ENCODE results near the gene BCL2.

The BCL2 gene

DNA sequence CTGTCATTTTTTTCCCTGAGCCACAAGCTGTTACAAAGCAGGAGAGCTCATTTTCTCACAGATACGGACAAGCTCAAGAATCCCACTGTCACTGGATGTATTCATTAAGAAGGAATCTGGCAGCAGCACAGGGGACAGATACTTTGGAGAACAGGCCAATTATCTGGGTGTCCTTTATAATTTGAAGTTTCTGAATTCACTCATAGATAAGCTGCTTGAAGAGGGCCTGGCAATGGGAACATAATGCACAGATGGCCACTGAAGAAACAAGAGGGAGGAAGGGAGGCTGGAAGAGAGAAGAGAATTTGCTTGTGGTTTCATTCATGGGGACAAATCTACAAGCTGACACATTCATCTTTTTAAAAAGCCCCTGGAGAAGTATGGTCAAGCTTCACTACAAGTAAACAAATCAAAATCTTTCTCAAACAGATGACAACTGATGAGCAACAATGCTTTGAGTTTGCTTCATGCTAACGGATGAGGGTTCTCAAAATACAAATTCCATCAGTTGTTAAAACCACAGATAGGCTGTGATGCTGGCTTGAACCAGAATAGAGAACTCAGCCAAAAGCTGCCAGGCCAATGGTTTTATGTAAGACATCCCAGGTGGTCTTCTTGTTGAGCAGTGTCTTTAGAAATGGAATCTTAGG lies 11.9 kb downstream of the BCL2 start:
- DNase-seq, result no peak

DNA sequence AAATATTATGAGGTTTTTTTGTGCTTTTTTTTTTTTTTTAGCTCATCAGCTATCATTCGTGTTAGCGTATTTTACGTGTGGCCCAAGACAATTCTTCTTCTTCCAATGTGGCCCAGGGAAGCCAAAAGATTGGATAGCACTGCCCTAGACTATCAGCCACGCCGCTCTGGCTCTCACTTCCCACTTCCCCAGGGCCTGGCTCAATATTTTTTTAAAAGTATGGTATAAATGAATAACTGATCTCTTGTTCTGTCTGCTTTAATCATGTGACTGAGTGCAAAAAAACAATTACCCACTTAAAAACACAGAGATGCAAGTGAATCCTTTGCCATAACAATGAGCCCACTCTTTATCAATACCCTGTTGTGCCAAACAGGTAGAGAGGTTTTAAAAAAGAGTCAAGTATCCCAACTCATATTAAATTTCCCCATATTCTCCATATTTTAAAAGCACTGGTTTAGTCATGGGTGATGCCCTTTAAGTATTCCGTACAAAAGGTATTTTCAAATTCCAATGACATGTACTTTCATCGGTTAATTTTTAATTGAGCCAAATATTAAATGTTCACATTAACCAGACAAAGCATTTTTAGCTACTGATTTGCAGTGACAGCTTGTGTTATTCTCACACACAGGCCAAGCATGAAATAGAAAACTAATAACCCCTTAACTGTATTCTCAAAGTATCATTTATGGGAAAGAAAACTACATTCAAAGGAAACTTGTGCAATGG lies 12.6 kb downstream of the BCL2 start:
- no peak for DNase-seq

DNA sequence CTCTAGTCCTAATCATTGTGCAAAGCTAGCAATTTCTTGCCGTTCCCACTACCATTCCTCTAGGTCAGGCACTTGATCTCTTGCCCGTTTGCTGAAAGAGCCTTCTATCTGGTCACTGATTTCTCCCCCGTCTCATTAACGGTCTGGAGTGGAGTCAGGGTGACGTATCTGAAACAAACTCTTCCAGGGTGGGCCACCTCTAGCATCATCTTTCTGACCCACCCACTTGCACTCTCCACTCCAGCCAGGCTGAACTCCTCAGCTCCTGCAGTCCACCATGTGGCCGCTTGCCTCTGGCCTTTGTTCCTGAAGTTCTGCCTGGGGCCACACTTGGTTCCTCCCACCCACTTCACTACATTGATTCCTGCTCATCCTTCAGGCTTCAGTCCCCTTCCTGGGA lies 13.3 kb downstream of the BCL2 start:
- no peak for DNase-seq

DNA sequence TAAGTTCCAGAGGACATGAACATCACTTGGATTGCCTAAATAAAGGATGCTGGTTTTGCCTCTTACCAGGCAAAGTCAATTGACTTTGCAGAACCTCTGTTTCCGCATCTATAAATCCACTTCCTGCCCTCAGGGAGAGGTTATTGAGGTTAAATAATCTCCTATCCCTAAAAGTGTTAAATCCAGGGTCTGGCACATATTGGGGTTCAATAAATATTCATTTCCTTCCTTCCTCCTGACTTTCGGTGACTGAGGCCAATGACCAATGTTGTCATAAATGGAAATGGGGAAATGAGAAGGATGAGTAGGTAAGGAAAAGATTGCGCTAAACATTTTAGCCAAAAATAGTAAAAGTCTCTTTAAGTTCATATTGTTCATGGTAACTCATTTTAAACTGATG lies 16.0 kb downstream of the BCL2 start:
- no peak for DNase-seq

DNA sequence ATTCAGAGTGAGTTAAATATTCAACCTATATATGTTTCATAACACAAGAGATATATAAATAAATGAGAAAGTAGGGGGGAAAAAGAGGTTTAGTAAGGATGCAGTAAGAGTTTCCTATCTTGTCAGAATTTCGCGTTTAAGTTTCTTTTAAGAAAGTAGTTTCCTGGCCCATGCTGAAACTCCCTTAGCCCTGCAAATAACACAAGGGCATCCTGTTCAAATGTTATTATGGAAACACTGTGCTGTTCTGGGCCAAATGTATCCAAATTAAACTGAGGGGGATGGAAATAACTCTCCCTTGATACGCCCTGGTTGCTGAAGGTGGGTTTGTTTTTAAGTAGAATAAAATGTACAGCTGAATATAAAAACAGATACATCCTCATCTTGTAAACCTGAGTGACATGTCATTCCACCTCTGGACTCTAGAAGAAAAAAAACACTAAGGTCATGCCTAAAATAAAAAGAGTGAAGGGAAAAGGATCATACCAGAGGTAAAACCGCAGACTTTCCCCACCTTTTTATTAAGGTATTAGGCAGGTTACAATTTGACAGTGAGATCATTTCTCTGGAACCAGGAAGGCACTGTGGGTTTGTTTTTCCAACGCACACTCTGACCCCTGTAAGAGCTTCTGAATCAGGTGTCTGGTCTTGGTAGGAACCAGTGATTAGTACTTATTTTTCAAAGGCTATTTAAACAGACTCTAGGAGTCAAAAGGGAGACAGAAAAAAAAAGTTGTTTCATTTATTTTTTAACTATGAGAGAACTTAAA lies 16.7 kb downstream of the BCL2 start:
- no peak for DNase-seq

DNA sequence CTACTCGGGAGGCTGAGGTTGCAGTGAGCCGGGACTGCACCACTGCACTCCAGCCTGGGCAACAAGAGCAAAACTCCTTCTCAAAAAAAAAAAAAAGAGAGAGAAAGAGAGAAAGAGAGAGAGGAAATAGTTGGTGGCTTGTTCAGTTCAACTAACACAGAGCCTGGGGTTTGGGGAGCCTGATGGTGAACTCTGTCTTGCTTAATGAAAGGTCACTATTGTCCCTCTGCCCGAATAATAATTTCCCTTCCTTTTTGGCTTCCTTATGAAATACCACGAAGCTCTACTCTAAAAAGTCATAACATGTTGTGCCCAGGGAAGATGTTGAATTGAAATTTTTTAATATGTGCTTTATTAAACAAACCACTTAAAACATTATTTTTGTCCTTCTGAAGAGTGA lies 17.3 kb downstream of the BCL2 start:
- no peak for DNase-seq

DNA sequence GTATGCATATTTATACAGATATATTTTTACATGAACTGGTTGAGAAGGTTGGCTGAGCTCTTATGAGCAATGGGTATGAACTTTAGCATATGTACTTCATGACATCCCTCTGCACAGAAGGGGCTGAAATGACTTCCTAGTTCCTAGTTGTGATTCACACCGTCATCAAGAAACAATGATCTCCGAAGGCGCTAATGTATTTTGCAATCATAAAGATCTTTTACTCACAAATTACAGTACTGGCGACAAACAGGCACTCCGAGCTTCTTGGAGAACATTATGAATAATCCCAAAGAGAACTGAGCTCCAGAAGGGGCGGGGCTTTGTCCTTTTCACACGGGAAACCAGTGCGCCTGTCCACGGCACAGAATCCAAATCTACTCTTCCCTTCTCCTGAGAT lies 18.1 kb downstream of the BCL2 start:
- no peak for DNase-seq

DNA sequence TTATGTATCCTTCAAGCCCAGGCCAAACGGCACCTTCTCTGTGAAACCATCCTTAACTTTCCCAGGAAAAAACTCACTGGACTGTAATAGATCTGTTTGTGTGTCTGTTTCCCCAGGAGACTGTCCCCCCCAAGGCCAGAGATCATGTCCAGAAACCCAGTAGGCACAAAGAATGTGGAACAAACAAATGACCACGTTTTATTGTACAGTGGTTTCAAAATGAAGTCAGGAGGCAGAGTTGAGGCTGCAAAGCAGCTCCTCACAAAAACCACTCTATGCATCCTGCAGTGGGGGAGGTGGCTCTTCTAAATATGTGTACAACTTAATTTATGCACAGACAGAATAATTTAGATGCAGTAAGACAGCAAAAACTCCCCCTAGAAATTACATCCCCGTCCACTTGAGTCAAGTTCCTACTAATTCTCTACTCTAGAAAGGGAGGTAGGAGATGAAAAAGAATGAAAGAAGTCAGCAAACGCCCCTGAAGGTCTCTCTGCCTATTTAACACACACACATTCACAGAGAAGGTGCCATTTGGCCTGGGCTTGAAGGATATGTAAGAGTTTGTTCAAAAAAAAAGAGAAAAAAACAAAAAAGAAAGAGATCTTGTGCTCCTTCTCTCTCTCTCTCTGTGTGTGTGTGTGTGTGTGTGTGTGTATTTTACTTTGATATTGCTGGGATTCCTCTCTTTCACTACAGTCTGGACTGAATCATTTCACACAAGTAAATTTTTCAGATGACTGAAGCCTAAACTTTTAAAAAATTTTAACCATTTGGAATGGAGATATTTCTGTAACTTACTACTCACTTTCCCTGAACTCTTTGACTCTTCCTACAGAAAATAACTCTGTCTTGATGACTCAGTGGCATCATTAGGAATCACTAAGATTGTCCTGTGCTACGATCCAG lies 19.5 kb downstream of the BCL2 start:
- no peak for DNase-seq

DNA sequence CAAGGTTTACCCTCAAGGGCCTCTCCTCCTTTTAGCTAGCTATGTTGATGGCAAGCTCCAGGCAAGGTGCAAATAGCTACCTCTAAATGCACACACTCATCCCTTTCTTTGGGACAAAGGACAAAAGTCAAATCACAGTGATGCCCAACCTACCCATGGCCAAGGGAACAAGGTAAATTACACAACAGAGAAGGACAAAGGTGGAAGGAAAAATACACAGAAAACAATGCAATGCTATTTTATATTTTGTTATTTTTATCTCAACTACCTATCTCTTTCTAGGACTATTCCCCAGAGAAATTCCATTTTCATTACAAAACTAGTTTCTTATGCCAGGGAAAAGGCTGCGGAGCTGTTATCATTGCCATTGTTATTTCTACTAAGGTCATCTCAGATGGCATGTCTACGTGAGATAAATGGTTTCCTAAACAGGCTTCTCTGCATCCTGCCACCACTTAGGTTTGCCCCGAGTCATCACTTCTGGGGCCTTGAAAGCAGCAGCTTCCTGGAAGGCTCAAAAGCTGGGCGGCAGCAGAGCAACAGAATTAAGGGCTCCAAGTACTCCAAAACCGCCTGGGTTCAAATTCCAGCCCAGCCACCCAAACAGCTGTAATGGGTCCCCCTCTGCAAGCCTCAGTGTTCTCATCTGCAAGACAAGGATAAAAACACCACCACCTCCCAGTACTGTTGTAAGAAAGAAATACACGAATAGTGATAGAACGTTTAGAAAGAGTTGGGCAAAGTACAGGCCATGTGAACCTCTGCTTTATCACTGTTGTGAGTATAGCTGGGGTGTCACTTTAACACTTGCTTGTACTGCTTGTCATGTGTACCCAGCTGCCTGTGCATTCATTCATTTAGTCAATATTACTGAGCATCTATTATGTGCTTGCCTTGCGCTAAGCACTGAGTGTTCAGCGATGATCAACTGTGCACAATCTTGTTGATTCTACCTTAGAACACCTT lies 20.9 kb downstream of the BCL2 start:
- no peak for DNase-seq

DNA sequence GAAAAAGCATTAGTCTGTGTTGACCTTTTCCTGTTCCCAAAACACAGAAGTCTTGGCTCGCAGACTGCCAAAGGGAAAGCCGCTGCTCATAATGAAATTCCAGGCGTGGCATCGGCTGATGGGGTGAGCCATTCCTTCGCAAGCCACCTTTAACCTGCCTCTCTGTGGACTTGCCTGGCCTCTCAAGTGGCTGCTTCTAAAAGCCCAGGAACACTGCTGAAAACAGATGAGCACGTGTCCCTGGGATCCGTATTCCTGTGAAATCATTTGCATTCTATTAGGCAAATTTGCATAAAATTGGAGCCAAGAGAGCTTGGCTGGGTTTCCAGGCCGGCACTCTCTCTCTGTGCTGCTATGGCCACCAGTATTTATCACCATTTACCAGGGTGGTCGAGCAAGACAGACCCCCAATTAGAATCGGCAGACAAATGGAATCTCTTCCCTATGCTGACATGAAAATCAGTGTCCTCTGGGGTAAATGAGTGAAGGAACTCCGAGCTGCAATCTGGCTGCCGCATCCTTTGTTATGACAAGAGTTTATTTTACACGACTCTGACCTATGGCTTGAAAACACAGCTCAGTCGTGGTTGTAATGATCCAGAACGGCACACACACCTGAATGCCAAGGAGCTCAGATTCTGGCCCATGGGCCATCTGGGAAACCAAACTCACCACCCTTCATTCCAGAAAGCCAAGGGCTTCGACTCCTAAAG lies 21.7 kb downstream of the BCL2 start:
- no peak for DNase-seq

DNA sequence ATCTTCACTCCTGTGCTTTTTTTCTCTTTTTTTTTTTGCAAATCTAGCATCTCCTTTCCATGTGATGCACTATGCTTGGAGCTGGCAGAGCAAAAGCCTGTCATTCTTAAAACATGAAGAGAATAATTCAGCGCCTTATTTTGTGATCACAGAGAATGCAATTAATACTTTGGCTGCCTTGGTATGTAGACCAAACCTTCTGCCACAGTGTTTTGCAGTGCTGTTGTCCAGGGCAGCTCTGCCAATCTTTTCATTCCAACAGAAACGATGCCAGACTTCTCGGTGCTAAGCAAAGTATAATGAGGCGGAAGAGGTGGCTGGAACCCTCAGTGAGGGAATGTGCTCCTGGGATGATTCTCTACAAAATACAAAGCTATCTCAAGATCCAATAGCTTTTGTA lies 25.6 kb downstream of the BCL2 start:
- DNase-seq, result no peak

DNA sequence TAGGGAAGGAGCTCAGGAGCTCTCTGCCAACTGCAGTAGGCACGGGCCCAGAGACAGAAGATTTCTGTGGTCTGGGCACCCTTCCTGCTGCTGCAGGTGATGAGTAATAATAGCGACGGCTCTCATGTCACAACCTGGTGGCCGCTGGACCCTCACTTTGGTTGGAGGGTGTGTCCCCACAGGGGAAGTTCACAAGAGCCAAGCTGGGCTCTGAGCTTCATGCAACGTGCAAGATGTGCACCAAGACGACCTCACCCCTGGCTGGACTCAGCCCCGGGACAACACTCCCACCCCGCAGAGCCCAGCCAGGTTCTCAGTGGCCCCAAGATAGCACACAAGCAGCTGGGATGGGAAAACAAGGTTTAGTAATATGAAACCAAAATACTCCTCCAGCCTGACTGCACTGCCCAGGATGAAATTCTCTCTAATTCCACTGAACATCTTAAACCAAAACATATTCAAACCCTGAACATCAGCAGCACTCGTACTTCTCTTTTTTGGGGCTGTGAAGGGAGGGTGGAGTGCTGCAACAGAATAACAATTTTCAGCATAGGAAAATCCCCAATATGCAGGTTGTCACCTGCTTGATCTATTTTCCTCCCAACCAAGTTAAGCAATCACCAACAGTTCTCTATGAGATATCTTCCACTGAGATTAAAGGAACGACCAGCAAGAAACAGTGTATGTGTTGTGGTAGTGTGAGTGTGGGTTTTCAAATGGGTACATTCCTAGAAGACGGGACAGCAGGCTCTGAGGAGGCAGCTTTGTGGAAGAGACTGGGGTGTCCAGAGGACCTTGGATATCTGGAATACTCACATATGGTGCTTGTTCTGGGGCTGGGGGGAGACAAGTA lies 26.5 kb downstream of the BCL2 start:
- no peak for DNase-seq

DNA sequence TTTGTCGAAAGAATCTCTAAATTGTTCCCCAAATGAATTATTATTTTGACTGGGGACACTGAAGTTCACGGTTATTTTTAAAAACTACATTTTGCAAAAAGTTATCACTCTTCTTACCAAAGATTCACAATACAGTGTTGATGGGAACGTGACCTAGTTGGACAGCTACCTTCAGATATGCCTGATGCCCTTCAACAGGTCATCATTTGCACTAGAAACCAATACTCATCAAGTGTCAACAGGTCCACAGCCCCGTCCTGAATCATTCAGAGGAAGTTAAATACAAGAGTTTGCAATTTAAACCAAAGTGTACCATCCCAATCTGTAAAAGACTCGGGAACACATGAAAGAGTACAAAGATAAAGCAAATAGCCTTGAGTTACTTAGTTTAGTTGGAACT lies 28.3 kb downstream of the BCL2 start:
- DNase-seq, result no peak

DNA sequence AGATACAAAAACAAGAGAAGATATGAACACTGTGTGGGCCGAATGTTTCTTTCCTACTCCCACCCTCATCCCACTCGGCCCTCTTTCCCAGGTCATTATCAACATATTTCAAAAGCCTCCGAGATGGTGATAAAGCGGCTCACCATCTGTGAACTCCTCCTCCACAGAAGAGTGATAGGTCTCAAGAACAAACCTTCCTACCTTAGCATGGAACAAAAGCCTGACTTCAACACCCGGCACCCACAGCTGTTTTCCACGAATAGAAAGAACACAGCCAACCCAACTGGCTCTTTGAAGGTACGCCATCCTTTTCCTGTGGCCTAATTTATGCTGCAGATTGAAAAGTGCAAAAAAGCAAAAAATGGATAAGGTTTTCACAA lies 28.8 kb downstream of the BCL2 start:
- no peak for DNase-seq

DNA sequence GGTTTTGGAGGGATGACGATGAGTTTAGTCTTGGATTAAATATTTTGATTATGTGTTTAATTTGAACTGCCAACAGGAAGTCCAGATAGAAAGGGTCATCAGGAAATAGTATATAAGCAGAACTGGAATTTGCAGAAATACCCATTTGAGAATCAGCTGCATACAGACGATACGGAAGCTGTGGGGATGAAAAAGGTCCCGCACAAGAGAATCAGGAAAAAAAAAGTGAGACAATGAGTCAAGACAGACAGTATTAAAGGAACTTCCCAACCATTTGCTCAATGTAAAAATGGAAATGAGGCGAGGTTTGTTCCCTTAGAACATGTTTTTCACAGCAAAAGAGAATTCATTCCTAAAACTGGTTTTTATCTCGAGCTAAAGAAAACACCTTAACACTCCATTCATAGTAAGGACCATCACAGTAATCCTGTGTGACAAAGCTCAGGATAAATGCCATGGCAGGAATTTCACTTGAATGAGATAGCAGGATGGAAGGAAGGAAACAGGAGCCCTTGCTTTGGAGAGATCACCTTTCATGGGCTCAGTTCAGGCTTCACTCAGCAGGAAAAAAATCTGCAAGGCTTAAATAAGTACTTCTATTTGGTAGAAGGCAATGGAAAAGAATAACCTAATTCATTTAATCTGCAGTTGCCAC lies 29.3 kb downstream of the BCL2 start:
- DNase-seq, result no peak

DNA sequence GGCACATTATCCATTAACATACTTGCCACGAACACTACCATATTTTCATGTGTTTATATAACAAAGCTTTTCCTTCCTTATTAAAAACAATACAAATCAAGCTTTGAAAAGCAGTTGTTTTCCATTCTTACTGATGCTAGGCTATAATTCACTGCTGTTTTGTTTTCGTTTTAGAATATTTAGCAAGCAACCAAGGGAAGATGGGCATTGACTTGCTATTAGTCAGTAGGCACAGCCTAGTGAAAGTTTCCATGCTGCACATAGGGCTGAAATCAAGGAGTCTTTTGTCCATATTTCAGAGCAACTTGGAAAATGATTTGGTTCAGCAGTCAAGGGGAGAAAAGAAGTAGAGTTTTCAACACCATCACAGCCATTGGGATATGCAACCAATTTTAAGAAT lies 31.3 kb downstream of the BCL2 start:
- DNase-seq, result no peak

DNA sequence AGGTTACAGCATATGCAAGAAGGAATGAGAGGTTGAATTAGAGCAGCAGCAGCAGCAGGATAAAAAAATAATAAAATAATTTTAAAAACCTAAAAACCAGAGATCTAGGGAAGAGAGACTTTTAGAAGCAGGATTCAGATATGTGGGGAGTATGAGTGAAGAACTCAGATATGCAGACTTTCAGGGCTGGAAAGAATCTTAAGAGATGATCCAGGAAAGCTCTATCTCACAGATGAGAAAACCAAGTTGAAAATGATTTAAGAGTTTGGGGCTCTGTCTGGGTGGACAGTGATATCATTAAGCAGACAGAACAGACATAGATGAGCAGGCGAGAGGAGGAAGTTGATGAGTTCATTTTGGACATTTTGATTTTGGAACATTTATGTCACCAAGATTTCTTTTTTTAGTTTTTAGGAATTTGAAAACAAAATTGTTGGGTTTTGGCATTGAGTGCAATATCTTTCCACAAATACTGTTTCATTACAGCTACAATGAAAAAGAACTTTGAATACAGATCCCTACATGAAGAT lies 31.8 kb downstream of the BCL2 start:
- no peak for DNase-seq

DNA sequence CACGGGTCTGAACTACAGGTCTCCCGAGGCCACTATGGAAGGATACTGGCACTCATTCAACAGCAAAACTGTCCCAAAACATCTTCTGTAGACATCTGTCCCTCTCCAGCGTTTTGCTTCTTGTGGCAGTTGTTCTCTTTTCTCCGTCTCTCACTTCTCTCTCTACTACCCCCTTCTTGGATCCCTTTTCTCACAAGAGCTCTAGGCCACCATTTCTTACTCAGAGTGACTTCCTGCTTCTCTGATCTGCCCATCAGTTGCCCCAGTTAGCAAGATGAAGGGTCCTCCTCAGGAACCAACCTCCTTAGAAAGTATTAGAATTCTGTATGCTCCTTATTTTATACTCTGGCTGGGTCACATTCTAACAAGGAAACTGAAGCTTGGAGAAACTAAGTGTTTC lies 32.6 kb downstream of the BCL2 start:
- DNase-seq, result no peak
